Measurements from ENCODE around the gene PAGE2. TPM values are rescaled to one million over a fixed set of nuclear protein-coding genes. Genes with fewer than 3 reads are reported as not detected.
"Not testable (repeated sequence)": the region's sequence is repeated elsewhere in the genome, so short reads cannot be mapped to it uniquely, and the experiment has no call there.

The PAGE2 gene
- total RNA-seq, 4 donors from 2014 or later, result not detected

GRCh38 chrX:55056820-55057674, 31.8 kb upstream of the PAGE2 start:
- WGBS, 2 donors (ENCODE audit: low coverage in 1 of 2), result 34% methylated on average over 7 of the region's 7 CpGs; no CpG with 5 or more reads in 1 of the 2 donors
- Histone ChIP-seq H3K36me3 (no peaks in the 10 kb centered on the region), H3K4me3 (peak overlapping the region in 1 of 4 donors; percentile 25), H3K27ac (no peak overlapping the region), H3K27me3 (no peaks in the 10 kb centered on the region), H3K4me1 (no peaks in the 10 kb centered on the region), H3K9me3 (no peaks in the 10 kb centered on the region)
- intact Hi-C loops (cut with DNase I; ENCODE audit: low total_unique reads) (loop anchor here (5.0 kb wide), 1 partner anchor 165 kb away; no protein-coding TSS in a partner anchor), in situ Hi-C loops (cut with MboI; ENCODE audit: low pct_ligation_motif_present in 1 of 4, low pct_unique_long_range_greater_than_20kb in 1 of 4, low sequenced_read_pairs in 3 of 4) (loop anchor here in 2 of 4 donors (25.0 kb wide), 2 partner anchors 170 to 420 kb away; no protein-coding TSS in a partner anchor)
- TF ChIP-seq POLR2A (IDR thresholded peaks at IDR 0.05), result no peak
- TF ChIP-seq CTCF (IDR thresholded peaks at IDR 0.05), result no peak
- no peak for TF ChIP-seq EP300 (IDR thresholded peaks at IDR 0.05; ENCODE audit: low read depth)
- no peak for TF ChIP-seq POLR2AphosphoS5 (IDR thresholded peaks at IDR 0.05)
- DNase-seq, result no peak

GRCh38 chrX:55057675-55058249, 31.1 kb upstream of the PAGE2 start:
- Histone ChIP-seq H3K36me3 (no peaks in the 10 kb centered on the region), H3K27ac (no peak overlapping the region), H3K9me3 (no peaks in the 10 kb centered on the region), H3K4me3 (peak overlapping the region in 1 of 4 donors; percentile 25), H3K27me3 (no peaks in the 10 kb centered on the region), H3K4me1 (no peaks in the 10 kb centered on the region)
- no peak for DNase-seq
- in situ Hi-C loops (cut with MboI; ENCODE audit: low pct_ligation_motif_present in 1 of 4, low pct_unique_long_range_greater_than_20kb in 1 of 4, low sequenced_read_pairs in 3 of 4), result loop anchor here in 2 of 4 donors (25.0 kb wide), 2 partner anchors 170 to 420 kb away; no protein-coding TSS in a partner anchor
- TF ChIP-seq POLR2A (IDR thresholded peaks at IDR 0.05) (no peak), CTCF (IDR thresholded peaks at IDR 0.05) (peak; percentile 60 to 86 (median 67))
- intact Hi-C loops (cut with DNase I; ENCODE audit: low total_unique reads), result loop anchor here (5.0 kb wide), 1 partner anchor 165 kb away; no protein-coding TSS in a partner anchor
- WGBS, 2 donors (ENCODE audit: low coverage in 1 of 2), result 26 to 28% methylated on average over 3 to 5 of the region's 5 CpGs

- H3K36me3 ChIP-seq; H3K4me3 ChIP-seq; H3K27me3 ChIP-seq; H3K27ac ChIP-seq; H3K9me3 ChIP-seq; DNase-seq; H3K4me1 ChIP-seq; intact Hi-C loops (cut with DNase I; ENCODE audit: low total_unique reads): not testable (repeated sequence)
- 77% methylated on average over 2 of the region's 2 CpGs; no CpG with 5 or more reads in 1 of the 2 donors for WGBS, 2 donors (ENCODE audit: low coverage in 1 of 2)
- in situ Hi-C loops (cut with MboI; ENCODE audit: low pct_ligation_motif_present in 1 of 4, low pct_unique_long_range_greater_than_20kb in 1 of 4, low sequenced_read_pairs in 3 of 4), result loop anchor here in 2 of 4 donors (10.0 to 25.0 kb wide), 3 partner anchors 172 to 430 kb away; no protein-coding TSS in a partner anchor
Measured at GRCh38 chrX:55067180-55067579, 21.6 kb upstream of the PAGE2 start.

GRCh38 chrX:55072286-55072685, 16.5 kb upstream of the PAGE2 start:
- H3K27me3 ChIP-seq, result no peaks in the 10 kb centered on the region
- H3K4me1 ChIP-seq, result no peaks in the 10 kb centered on the region
- H3K9me3 ChIP-seq, result no peaks in the 10 kb centered on the region
- DNase-seq, result no peak
- TF ChIP-seq POLR2AphosphoS5 (IDR thresholded peaks at IDR 0.05) (no peak), POLR2A (IDR thresholded peaks at IDR 0.05) (no peak), CTCF (IDR thresholded peaks at IDR 0.05) (no peak), EP300 (IDR thresholded peaks at IDR 0.05; ENCODE audit: low read depth) (no peak)
- in situ Hi-C loops (cut with MboI; ENCODE audit: low pct_ligation_motif_present in 1 of 4, low pct_unique_long_range_greater_than_20kb in 1 of 4, low sequenced_read_pairs in 3 of 4) (loop anchor here in 2 of 4 donors (25.0 kb wide), 2 partner anchors 185 to 435 kb away; no protein-coding TSS in a partner anchor), intact Hi-C loops (cut with DNase I; ENCODE audit: low total_unique reads) (no loop called here)
- H3K36me3 ChIP-seq, result no peaks in the 10 kb centered on the region
- 84% methylated on average over 3 of the region's 3 CpGs; no CpG with 5 or more reads in 1 of the 2 donors for WGBS, 2 donors (ENCODE audit: low coverage in 1 of 2)
- H3K27ac ChIP-seq, result no peak overlapping the region
- H3K4me3 ChIP-seq, result no peak overlapping the region

All from transverse colon (tissue), 4 donors.